ENCODE measurements around the gene PAGR1. TPM values are rescaled to one million over a fixed set of nuclear protein-coding genes. Genes with fewer than 3 reads are reported as not detected.

Gene PAGR1
- total RNA-seq, 1 donor: 19.9 TPM

GRCh38 chr16:29852654-29853053, 36.7 kb downstream of the PAGR1 start:
- Histone ChIP-seq H3K4me3 (ENCODE audit: insufficient read depth, low read length) (no peak overlapping the region), H3K36me3 (ENCODE audit: insufficient read depth, low read length) (peaks cover 13% of the 10 kb centered on the region), H4K20me1 (ENCODE audit: insufficient read depth, low read length) (peaks cover 2% of the 10 kb centered on the region), H3K27ac (ENCODE audit: low read depth, low read length) (no peak overlapping the region), H3K4me1 (ENCODE audit: insufficient read depth, low read length) (peaks cover 12% of the 10 kb centered on the region), H3K79me2 (ENCODE audit: insufficient read depth, low read length) (no peaks in the 10 kb centered on the region), H2AFZ (ENCODE audit: low read length) (no peak overlapping the region), H3K4me2 (ENCODE audit: insufficient read depth, low read length) (no peak overlapping the region), H3K9me3 (ENCODE audit: low read depth, low read length) (no peaks in the 10 kb centered on the region), H3K27me3 (ENCODE audit: insufficient read depth, low read length) (no peaks in the 10 kb centered on the region)
- DNase-seq (ENCODE audit: insufficient read length, low spot score, missing footprints): peak; percentile 54
- TF ChIP-seq, protein P1, sequence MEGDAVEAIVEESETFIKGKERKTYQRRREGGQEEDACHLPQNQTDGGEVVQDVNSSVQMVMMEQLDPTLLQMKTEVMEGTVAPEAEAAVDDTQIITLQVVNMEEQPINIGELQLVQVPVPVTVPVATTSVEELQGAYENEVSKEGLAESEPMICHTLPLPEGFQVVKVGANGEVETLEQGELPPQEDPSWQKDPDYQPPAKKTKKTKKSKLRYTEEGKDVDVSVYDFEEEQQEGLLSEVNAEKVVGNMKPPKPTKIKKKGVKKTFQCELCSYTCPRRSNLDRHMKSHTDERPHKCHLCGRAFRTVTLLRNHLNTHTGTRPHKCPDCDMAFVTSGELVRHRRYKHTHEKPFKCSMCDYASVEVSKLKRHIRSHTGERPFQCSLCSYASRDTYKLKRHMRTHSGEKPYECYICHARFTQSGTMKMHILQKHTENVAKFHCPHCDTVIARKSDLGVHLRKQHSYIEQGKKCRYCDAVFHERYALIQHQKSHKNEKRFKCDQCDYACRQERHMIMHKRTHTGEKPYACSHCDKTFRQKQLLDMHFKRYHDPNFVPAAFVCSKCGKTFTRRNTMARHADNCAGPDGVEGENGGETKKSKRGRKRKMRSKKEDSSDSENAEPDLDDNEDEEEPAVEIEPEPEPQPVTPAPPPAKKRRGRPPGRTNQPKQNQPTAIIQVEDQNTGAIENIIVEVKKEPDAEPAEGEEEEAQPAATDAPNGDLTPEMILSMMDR (IDR thresholded peaks at IDR 0.05; ENCODE audit: extremely low read depth, low read depth, low read length): no peak

DNA sequence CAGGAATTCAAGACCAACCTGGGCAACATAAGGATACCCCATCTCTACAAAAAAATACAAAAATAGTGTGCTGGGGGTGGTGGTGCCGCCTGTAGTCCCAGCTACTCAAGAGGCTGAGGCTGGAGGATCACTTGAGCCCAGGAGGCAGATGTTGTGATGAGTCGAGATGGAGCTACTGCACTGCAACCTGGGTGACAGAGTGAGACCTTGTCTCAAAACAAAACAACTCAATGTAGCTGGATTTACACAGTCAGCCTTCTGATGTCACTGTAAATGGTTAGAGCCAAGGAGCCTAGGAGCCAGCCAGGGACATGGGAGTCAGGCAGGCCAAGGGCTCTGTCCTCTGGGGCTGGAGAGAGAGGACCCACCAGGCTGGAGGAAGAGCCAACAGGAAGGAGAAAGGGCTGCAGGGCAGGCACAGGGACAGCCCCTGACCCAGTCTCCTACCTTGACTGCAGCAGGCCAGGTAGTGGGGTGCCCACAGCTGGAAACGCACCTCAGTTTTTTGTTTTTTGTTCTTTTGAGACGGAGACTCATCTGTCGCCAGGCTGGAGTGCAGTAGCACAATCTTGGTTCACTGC, 38.7 kb downstream of the PAGR1 start:
- H3K36me3 ChIP-seq (ENCODE audit: insufficient read depth, low read length): peaks cover 7% of the 10 kb centered on the region
- no peak overlapping the region for H2AFZ ChIP-seq (ENCODE audit: low read length)
- H3K27ac ChIP-seq (ENCODE audit: low read depth, low read length): no peak overlapping the region
- H3K79me2 ChIP-seq (ENCODE audit: insufficient read depth, low read length): no peaks in the 10 kb centered on the region
- DNase-seq (ENCODE audit: insufficient read length, low spot score, missing footprints): peak; percentile 47
- H3K9me3 ChIP-seq (ENCODE audit: low read depth, low read length): no peaks in the 10 kb centered on the region
- H3K4me3 ChIP-seq (ENCODE audit: insufficient read depth, low read length): no peak overlapping the region
- no peaks in the 10 kb centered on the region for H3K27me3 ChIP-seq (ENCODE audit: insufficient read depth, low read length)
- peaks cover 20% of the 10 kb centered on the region for H3K4me1 ChIP-seq (ENCODE audit: insufficient read depth, low read length)
- no peaks in the 10 kb centered on the region for H4K20me1 ChIP-seq (ENCODE audit: insufficient read depth, low read length)
- no peak overlapping the region for H3K4me2 ChIP-seq (ENCODE audit: insufficient read depth, low read length)
- TF ChIP-seq, protein P1 (IDR thresholded peaks at IDR 0.05; ENCODE audit: extremely low read depth, low read depth, low read length): no peak

DNA sequence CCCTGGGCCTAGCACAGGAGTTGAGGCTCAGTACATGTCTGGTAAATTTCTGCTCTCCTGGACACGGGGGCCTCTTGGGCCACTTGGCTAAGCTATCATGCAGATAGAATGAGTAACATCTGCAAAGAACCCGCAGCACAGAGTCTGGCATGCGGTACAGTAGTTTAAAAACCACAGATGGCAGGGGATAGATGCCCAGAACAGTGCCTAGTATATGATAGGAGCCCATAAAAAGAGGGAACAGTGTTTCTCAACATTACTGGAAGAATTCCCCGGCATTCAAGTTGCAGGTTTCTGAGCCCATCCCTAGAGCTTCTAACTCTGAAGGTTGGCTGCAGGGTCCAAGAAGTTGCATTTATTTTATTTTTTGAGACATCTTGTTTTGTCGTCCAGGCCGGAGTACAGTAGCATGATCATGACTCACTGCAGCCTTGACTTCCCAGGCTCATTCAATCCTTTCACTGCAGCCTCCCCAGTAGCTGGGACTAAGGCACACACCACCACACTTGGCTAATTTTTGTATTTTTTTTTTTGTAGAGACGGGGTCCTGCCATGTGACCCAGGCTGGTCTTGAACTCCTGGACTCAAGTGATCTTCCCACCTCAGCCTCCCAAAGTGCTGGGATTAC, 41.3 kb downstream of the PAGR1 start:
- DNase-seq (ENCODE audit: insufficient read length, low spot score, missing footprints): peak; percentile 89
- Histone ChIP-seq H3K36me3 (ENCODE audit: insufficient read depth, low read length) (peaks cover 18% of the 10 kb centered on the region), H4K20me1 (ENCODE audit: insufficient read depth, low read length) (peaks cover 6% of the 10 kb centered on the region), H3K4me1 (ENCODE audit: insufficient read depth, low read length) (peaks cover 25% of the 10 kb centered on the region), H3K4me2 (ENCODE audit: insufficient read depth, low read length) (peak overlapping the region; percentile 53), H3K27ac (ENCODE audit: low read depth, low read length) (peak overlapping the region; percentile 66), H3K79me2 (ENCODE audit: insufficient read depth, low read length) (peaks cover 13% of the 10 kb centered on the region), H3K9me3 (ENCODE audit: low read depth, low read length) (no peaks in the 10 kb centered on the region), H3K4me3 (ENCODE audit: insufficient read depth, low read length) (peak overlapping the region; percentile 9), H2AFZ (ENCODE audit: low read length) (no peak overlapping the region), H3K27me3 (ENCODE audit: insufficient read depth, low read length) (no peaks in the 10 kb centered on the region)
- TF ChIP-seq, protein P1 (IDR thresholded peaks at IDR 0.05; ENCODE audit: extremely low read depth, low read depth, low read length): no peak

DNA sequence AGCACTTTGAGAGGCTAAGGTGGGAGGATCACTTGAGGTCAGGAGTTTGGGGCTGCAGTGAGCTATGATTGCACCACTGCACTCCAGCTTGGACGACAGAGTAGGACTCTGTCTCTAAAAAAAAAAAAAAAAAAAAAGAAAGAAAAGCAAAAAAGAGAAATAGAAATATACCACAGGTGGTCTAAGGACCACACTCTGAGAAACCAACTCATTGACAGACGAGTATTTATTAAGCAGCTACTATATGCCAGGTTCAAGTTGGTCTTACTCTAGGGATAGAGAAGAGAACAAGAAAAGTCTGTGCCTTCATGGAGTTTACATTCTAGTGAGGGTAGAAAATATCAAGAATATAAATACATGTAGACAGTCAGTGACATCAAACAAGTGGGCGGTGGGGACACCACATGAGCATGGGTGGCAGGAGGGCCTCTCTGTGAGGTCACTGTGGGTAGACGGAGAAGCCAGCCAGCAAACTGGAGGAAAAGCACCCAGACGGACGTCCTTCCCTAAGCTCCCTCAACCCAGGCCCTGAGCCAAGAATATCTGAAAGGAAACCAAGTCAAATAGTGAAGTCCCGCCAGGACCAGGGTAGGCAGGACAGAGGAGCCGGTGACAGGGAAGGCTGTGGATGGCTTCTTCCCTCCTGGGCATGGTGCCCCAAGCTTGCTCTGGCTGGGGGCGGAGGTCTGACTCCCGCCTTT, 42.3 kb downstream of the PAGR1 start:
- H3K4me2 ChIP-seq (ENCODE audit: insufficient read depth, low read length): no peak overlapping the region
- H3K27me3 ChIP-seq (ENCODE audit: insufficient read depth, low read length): no peaks in the 10 kb centered on the region
- TF ChIP-seq, protein P1 (IDR thresholded peaks at IDR 0.05; ENCODE audit: extremely low read depth, low read depth, low read length): no peak
- no peak overlapping the region for H3K27ac ChIP-seq (ENCODE audit: low read depth, low read length)
- peaks cover 6% of the 10 kb centered on the region for H4K20me1 ChIP-seq (ENCODE audit: insufficient read depth, low read length)
- peak; percentile 69 for DNase-seq (ENCODE audit: insufficient read length, low spot score, missing footprints)
- H3K36me3 ChIP-seq (ENCODE audit: insufficient read depth, low read length): peaks cover 18% of the 10 kb centered on the region
- H2AFZ ChIP-seq (ENCODE audit: low read length): no peak overlapping the region
- peaks cover 21% of the 10 kb centered on the region for H3K79me2 ChIP-seq (ENCODE audit: insufficient read depth, low read length)
- peaks cover 27% of the 10 kb centered on the region for H3K4me1 ChIP-seq (ENCODE audit: insufficient read depth, low read length)
- H3K4me3 ChIP-seq (ENCODE audit: insufficient read depth, low read length): no peak overlapping the region
- no peaks in the 10 kb centered on the region for H3K9me3 ChIP-seq (ENCODE audit: low read depth, low read length)

Data from osteoblast (primary cell).